HL-60 (cell line): ENCODE measurements around the gene SNX7.

ENCODE experiments used
- DNase-seq, 2 experiments: peaks; one replicate each; pipeline ENCODE4 v3.0.0-alpha.2; 2010 to 2020; ENCODE audit warnings: low read depth in 1 of 2, low spot score in 1 of 2
- H3K27ac ChIP-seq: fragments of 250-450 bp; sonication (Bioruptor Pico); replicated peaks from 2 replicates; pipeline ENCODE4 v1.5.1; 2020; ENCODE audit warnings: mild to moderate bottlenecking, moderate library complexity
- H3K27me3 ChIP-seq: fragments of 250-450 bp; sonication (Bioruptor Pico); 2 replicates; pipeline ENCODE4 v1.5.1; 2021; ENCODE audit warnings: mild to moderate bottlenecking, moderate library complexity; ENCODE audit not compliant: insufficient read depth, poor library complexity, severe bottlenecking
- H3K4me3 ChIP-seq: replicated peaks from 2 replicates; pipeline ENCODE4 v1.5.1; 2011; ENCODE audit warnings: mild to moderate bottlenecking, control low read depth, low read length; ENCODE audit not compliant: insufficient read depth
- CTCF ChIP-seq: IDR thresholded peaks from one replicate; pipeline ENCODE4 v1.5.1; 2011; ENCODE audit warnings: low read length, control low read depth, inconsistent platforms; ENCODE audit not compliant: insufficient read depth
- GABPA ChIP-seq: IDR thresholded peaks from 2 replicates; pipeline ENCODE4 v1.6.1; 2012; ENCODE audit warnings: low read depth
- POLR2AphosphoS5 ChIP-seq: IDR thresholded peaks from 2 replicates; pipeline ENCODE4 v1.6.1; 2012; ENCODE audit warnings: low read depth
- REST ChIP-seq: IDR thresholded peaks from 2 replicates; pipeline ENCODE4 v1.6.1; 2012; ENCODE audit warnings: low read depth; ENCODE audit not compliant: insufficient replicate concordance
- SPI1 ChIP-seq: IDR thresholded peaks from 2 replicates; pipeline ENCODE4 v1.6.1; 2012; ENCODE audit warnings: low read depth, mild to moderate bottlenecking, borderline replicate concordance

The SNX7 gene

DNA sequence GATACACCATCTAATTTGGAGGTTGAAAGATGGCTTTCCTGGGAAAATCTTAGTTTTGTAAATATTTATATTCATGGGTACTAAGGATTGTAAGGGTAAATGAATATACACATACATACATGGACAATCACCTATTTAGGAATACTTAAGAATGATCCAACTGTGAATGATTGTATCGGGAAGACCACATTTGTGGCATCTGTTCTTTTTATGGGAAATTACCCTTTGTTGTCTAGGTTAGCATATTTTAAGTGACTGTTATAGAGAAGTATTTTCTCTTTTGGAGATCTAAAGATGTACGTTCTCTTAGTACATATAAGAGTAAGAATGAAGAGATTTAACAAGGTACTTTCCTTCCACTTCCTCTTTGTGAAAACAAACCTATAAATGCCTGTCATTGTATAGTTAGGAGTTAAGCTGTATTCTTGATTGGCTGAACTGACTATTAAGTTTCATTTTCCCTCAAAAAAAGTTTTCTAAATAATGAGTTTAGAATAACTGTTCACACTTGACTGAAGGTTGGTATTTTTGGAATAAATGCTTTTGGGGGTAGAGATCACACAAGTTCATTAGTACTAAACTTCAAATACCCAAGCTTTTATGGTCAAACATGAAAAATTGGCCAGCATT, 26.7 kb downstream of the SNX7 start:
- no peak for DNase-seq
- TF ChIP-seq POLR2AphosphoS5 (no peak), GABPA (no peak), SPI1 (peak; percentile 39; the same call in 1 of the 2 replicates)
- H3K27me3 ChIP-seq = no peaks in the 10 kb centered on the region
- no peak overlapping the region for H3K4me3 ChIP-seq
- no peak overlapping the region for H3K27ac ChIP-seq

GRCh38 chr1:98690576-98690975, 29.1 kb downstream of the SNX7 start:
- TF ChIP-seq SPI1 = no peak
- no peak for TF ChIP-seq POLR2AphosphoS5
- TF ChIP-seq GABPA = no peak
- TF ChIP-seq CTCF = no peak
- TF ChIP-seq REST = no peak
- no peaks in the 10 kb centered on the region for H3K27me3 ChIP-seq
- DNase-seq = no peak
- H3K27ac ChIP-seq = no peak overlapping the region
- no peak overlapping the region for H3K4me3 ChIP-seq

- TF ChIP-seq POLR2AphosphoS5 (no peak), SPI1 (no peak), CTCF (no peak), GABPA (no peak), REST (no peak)
- no peak for DNase-seq
- Histone ChIP-seq H3K27me3 (no peaks in the 10 kb centered on the region), H3K4me3 (no peak overlapping the region), H3K27ac (no peak overlapping the region)
Observed at GRCh38 chr1:98692482-98692881, 31.0 kb downstream of the SNX7 start.

DNA sequence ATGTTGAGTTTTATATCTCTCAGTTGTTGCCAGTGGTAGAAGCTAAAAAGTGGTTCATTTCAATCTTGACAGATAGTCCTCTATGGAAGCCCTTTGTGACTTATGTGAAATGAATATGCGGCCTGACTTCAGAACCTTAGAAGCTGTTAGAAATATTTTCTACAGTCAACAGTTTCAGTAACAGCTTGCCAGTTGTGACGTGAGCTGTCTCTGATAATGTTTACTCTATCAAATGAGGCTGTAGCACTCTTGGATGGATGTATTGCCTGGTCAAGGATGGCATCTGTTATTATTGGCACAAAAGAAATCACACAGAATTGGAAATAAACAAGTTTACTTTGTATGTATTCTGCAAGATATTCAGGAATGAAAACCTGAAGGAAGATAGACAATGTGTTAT, 31.9 kb downstream of the SNX7 start:
- Histone ChIP-seq H3K4me3 (no peak overlapping the region), H3K27ac (no peak overlapping the region), H3K27me3 (no peaks in the 10 kb centered on the region)
- TF ChIP-seq REST = no peak
- TF ChIP-seq CTCF = no peak
- no peak for TF ChIP-seq POLR2AphosphoS5
- DNase-seq = no peak
